ENCODE data around the gene ERICH4. TPM values are rescaled to one million over a fixed set of nuclear protein-coding genes. Genes with fewer than 3 reads are reported as not detected.
"Not testable (repeated sequence)": the region's sequence is repeated elsewhere in the genome, so short reads cannot be mapped to it uniquely, and the experiment has no call there.

ERICH4 gene
- total RNA-seq, 4 donors from 2014 or later = not detected

DNA sequence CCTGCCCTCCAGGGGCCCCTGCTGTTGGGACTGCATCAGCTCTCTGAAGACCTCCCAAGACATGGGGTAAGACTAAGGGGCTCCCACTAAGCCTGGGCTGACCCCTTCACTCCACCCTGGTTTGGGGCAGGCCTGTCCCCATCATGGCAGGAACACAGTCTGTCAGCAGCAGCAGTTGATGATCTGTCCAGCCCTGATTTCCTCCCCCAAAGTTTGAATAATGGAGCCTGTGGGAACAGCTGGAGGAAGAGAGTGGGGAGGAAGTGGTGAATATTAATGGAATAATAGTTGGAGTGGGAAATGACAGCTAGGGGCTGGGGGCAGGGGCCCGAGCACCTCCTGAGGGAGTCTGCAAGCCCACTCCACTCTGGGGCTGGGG, 14.5 kb upstream of the ERICH4 start:
- H3K4me1 ChIP-seq = peaks cover 0 to 50% (median 11%) of the 10 kb centered on the region in 4 donors
- no peaks in the 10 kb centered on the region for H3K9me3 ChIP-seq
- no peak for DNase-seq (ENCODE audit: low spot score in 2 of 2)
- no peaks in the 10 kb centered on the region for H3K27me3 ChIP-seq
- TF ChIP-seq POLR2A (IDR thresholded peaks at IDR 0.05) = no peak
- TF ChIP-seq, protein P1, sequence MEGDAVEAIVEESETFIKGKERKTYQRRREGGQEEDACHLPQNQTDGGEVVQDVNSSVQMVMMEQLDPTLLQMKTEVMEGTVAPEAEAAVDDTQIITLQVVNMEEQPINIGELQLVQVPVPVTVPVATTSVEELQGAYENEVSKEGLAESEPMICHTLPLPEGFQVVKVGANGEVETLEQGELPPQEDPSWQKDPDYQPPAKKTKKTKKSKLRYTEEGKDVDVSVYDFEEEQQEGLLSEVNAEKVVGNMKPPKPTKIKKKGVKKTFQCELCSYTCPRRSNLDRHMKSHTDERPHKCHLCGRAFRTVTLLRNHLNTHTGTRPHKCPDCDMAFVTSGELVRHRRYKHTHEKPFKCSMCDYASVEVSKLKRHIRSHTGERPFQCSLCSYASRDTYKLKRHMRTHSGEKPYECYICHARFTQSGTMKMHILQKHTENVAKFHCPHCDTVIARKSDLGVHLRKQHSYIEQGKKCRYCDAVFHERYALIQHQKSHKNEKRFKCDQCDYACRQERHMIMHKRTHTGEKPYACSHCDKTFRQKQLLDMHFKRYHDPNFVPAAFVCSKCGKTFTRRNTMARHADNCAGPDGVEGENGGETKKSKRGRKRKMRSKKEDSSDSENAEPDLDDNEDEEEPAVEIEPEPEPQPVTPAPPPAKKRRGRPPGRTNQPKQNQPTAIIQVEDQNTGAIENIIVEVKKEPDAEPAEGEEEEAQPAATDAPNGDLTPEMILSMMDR (IDR thresholded peaks at IDR 0.05) = no peak
- no peak for TF ChIP-seq EP300 (IDR thresholded peaks at IDR 0.05)
- peak overlapping the region in 3 of 4 donors; percentile 89 to 93 (median 92) for H3K27ac ChIP-seq
- WGBS, 2 donors = 56 to 59% methylated on average over 1 of the region's 1 CpG
- H3K36me3 ChIP-seq = peaks cover 0 to 76% (median 13%) of the 10 kb centered on the region in 3 donors
- H3K4me3 ChIP-seq = peak overlapping the region in 2 of 4 donors; percentile 60 to 61

DNA sequence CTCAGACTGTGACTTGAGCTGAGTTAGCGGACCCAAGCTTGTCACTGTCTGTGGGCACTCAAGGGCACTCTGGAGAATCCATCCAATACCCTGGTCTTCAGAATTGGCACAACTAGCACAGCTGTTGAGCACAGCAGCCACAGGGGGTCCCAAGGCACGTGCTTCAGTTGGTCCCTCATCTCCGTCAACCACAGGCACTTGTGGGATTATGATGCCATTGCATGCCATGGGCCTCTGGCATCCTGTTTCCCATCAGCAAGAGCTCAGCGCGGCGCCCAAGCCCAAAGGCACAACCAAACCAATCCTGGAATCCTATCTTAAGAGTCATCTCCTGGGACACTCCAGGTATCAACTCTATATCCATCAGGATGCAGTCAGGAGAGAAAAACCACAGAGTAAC, 12.0 kb upstream of the ERICH4 start:
- H3K27me3 ChIP-seq = no peaks in the 10 kb centered on the region
- 83 to 95% methylated on average over 6 of the region's 6 CpGs for WGBS, 2 donors
- H3K9me3 ChIP-seq = no peaks in the 10 kb centered on the region
- H3K4me3 ChIP-seq = no peak overlapping the region
- TF ChIP-seq EP300 (IDR thresholded peaks at IDR 0.05) (no peak), POLR2A (IDR thresholded peaks at IDR 0.05) (no peak)
- TF ChIP-seq, protein P1 (IDR thresholded peaks at IDR 0.05) = no peak
- peaks cover 0 to 36% (median 11%) of the 10 kb centered on the region in 4 donors for H3K4me1 ChIP-seq
- H3K36me3 ChIP-seq = peaks cover 0 to 62% (median 5%) of the 10 kb centered on the region in 3 donors
- H3K27ac ChIP-seq = peak overlapping the region in 1 of 4 donors; percentile 69
- no peak for DNase-seq (ENCODE audit: low spot score in 2 of 2)

- Histone ChIP-seq H3K27ac (peak overlapping the region in 2 of 4 donors; percentile 19 to 69), H3K4me1 (peaks cover 0 to 30% (median 11%) of the 10 kb centered on the region in 4 donors), H3K27me3 (no peaks in the 10 kb centered on the region), H3K36me3 (peaks cover 0 to 64% (median 5%) of the 10 kb centered on the region in 3 donors), H3K4me3 (no peak overlapping the region), H3K9me3 (no peaks in the 10 kb centered on the region)
- TF ChIP-seq, protein P1 (IDR thresholded peaks at IDR 0.05) = peak in 3 of 5 experiments; percentile 8 to 20 (median 15)
- TF ChIP-seq EP300 (IDR thresholded peaks at IDR 0.05) (peak in 1 of 2 donors; percentile 12), POLR2A (IDR thresholded peaks at IDR 0.05) (no peak)
- DNase-seq (ENCODE audit: low spot score in 2 of 2) = no peak
- 61 to 68% methylated on average over 19 to 23 of the region's 23 CpGs for WGBS, 2 donors
Observed at GRCh38 chr19:41431426-41432386, 11.2 kb upstream of the ERICH4 start.

DNA sequence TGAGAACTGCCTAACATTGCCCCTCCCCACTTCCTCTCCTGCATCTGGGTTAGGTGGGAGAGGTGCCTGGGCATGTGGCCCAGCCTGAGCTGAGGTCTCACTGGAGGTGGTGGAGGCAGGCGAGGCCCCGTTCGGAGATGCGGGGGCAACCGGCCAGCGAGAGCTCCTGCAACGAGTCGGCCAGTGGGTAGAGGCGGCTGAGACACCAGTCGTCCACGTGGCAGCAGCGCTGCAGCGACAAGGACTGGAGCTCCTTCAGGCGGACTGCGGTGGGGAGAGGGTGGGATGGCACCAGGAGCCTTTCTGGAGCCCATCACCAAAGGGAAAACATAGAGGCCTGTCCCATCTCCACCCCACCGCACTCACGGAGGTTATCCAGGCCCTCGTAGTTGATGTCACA, 9.8 kb upstream of the ERICH4 start:
- TF ChIP-seq POLR2A (IDR thresholded peaks at IDR 0.05) (no peak), EP300 (IDR thresholded peaks at IDR 0.05) (no peak)
- TF ChIP-seq, protein P1 (IDR thresholded peaks at IDR 0.05) = no peak
- Histone ChIP-seq H3K9me3 (no peaks in the 10 kb centered on the region), H3K27me3 (no peaks in the 10 kb centered on the region), H3K27ac (peak overlapping the region in 1 of 4 donors; percentile 36), H3K4me3 (no peak overlapping the region), H3K36me3 (peaks cover 0 to 79% (median 5%) of the 10 kb centered on the region in 3 donors), H3K4me1 (peaks cover 0 to 17% (median 6%) of the 10 kb centered on the region in 4 donors)
- no peak for DNase-seq (ENCODE audit: low spot score in 2 of 2)
- whole genome bisulfite sequencing, 2 donors = 84 to 85% methylated on average over 18 of the region's 18 CpGs

DNA sequence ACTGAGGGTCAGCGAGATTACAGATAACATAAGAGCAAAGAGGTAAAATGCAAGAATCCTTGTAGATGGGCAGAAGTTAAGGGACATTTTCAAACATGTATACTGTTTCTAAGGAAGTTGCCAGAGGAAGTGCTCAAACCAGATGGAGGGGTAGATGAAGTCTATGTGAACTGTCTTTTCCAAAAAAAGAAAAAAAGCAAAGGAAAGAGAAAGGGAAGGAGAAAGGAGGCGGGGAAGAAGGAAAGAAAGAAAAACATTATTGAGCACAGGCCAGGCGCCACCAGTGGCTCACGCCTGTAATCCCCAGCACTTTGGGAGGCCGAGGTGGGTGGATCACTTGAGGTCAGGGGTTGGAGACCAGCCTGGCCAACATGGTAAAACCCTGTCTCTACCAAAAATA, 8.5 kb upstream of the ERICH4 start:
- H3K4me3 ChIP-seq = no peak overlapping the region
- no peak for DNase-seq (ENCODE audit: low spot score in 2 of 2)
- WGBS, 2 donors = 70 to 74% methylated on average over 5 of the region's 5 CpGs
- TF ChIP-seq, protein P1 (IDR thresholded peaks at IDR 0.05) = no peak
- TF ChIP-seq EP300 (IDR thresholded peaks at IDR 0.05) (no peak), POLR2A (IDR thresholded peaks at IDR 0.05) (no peak)
- no peaks in the 10 kb centered on the region for H3K27me3 ChIP-seq
- H3K36me3 ChIP-seq = peaks cover 0 to 71% (median 5%) of the 10 kb centered on the region in 3 donors
- H3K9me3 ChIP-seq = no peaks in the 10 kb centered on the region
- peaks cover 0 to 21% (median 0%) of the 10 kb centered on the region in 4 donors for H3K4me1 ChIP-seq
- no peak overlapping the region for H3K27ac ChIP-seq

GRCh38 chr19:41435376-41435775, 7.6 kb upstream of the ERICH4 start:
- H3K27me3 ChIP-seq; H3K9me3 ChIP-seq; DNase-seq (ENCODE audit: low spot score in 2 of 2); H3K4me3 ChIP-seq; H3K27ac ChIP-seq: not testable (repeated sequence)
- Histone ChIP-seq H3K4me1 (peaks cover 0 to 27% (median 0%) of the 10 kb centered on the region in 4 donors), H3K36me3 (peaks cover 0 to 65% (median 5%) of the 10 kb centered on the region in 3 donors)
- WGBS, 2 donors = 95 to 98% methylated on average over 11 of the region's 11 CpGs

Measured in tibial nerve (tissue), 4 donors.